Ecto neural progenitor cell (in vitro differentiated cells): ENCODE measurements around the gene TREML4.

Source experiments
- DNase-seq: peaks from one replicate; pipeline ENCODE4 v3.0.0-alpha.2; 2018; ENCODE audit warnings: low spot score

The TREML4 gene

DNA sequence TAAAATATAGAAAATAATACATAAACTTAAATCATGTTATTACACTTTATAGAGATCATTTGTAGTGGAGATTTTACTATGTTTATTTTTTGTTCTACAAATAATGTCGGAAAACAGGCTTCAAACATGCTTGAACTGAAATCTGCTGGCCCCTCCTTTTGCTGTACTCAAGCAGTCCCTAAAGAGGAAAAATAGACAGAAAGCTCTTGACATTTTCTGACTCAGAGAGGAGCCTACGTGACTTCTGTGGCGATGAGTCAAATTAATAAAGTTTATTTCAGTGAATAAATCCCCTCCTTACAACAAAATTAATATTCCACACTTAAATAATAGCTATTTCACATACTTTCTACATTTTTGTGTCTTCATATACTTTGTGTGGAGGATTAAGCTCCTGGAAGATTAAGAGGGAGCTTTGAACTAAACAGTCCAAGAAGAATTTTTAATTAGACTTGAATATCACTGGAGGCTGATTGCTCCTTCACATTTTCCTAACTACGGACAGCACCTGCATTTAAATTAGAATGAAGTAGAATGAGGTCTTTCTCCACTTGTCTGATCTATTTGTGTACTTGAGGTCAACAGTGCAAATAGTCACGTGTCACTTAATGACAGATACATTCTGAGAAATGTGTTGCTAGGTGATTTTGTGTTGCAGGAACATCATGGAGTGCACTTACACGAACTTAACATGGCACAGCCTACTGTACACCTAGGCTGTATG, 60.0 kb downstream of the TREML4 start:
- no peak for DNase-seq
